22Rv1 (cell line): Measurements from ENCODE around the gene SHTN1.

Experiments used
- H3K27ac ChIP-seq: fragments of 450-650 bp; 2 replicates; pipeline ENCODE4 v1.5.1; 2017
- CTCF ChIP-seq: fragments of 450-650 bp; IDR thresholded peaks from 2 replicates; pipeline ENCODE4 v1.5.1; 2017; ENCODE audit warnings: mild to moderate bottlenecking
- ZFX ChIP-seq: fragments of 450-650 bp; IDR thresholded peaks from 2 replicates; pipeline ENCODE4 v1.6.1; 2017; ENCODE audit warnings: antibody characterized with exemption, borderline replicate concordance

The SHTN1 gene

GRCh38 chr10:116918583-116918982 lies 86.4 kb downstream of the SHTN1 start:
- no peak for TF ChIP-seq ZFX
- TF ChIP-seq CTCF: no peak
- no peak overlapping the region for H3K27ac ChIP-seq

GRCh38 chr10:116917481-116917880 lies 87.5 kb downstream of the SHTN1 start:
- TF ChIP-seq CTCF (no peak), ZFX (no peak)
- no peak overlapping the region for H3K27ac ChIP-seq

- TF ChIP-seq CTCF (no peak), ZFX (no peak)
- H3K27ac ChIP-seq: no peak overlapping the region
Measured at GRCh38 chr10:116915340-116915739, 89.6 kb downstream of the SHTN1 start.

- H3K27ac ChIP-seq: no peak overlapping the region
- TF ChIP-seq CTCF (no peak), ZFX (no peak)
Measured at GRCh38 chr10:116913695-116914094, 91.3 kb downstream of the SHTN1 start.

GRCh38 chr10:116912162-116912561 lies 92.8 kb downstream of the SHTN1 start:
- no peak overlapping the region for H3K27ac ChIP-seq
- TF ChIP-seq CTCF (no peak), ZFX (no peak)

- H3K27ac ChIP-seq: no peak overlapping the region
- TF ChIP-seq CTCF (no peak), ZFX (no peak)
Measured at GRCh38 chr10:116910910-116911309, 94.1 kb downstream of the SHTN1 start.

- TF ChIP-seq ZFX (no peak), CTCF (no peak)
- no peak overlapping the region for H3K27ac ChIP-seq
Measured at GRCh38 chr10:116909307-116909706, 95.7 kb downstream of the SHTN1 start.
